ENCODE results near the gene FAM184B.

The FAM184B gene

DNA sequence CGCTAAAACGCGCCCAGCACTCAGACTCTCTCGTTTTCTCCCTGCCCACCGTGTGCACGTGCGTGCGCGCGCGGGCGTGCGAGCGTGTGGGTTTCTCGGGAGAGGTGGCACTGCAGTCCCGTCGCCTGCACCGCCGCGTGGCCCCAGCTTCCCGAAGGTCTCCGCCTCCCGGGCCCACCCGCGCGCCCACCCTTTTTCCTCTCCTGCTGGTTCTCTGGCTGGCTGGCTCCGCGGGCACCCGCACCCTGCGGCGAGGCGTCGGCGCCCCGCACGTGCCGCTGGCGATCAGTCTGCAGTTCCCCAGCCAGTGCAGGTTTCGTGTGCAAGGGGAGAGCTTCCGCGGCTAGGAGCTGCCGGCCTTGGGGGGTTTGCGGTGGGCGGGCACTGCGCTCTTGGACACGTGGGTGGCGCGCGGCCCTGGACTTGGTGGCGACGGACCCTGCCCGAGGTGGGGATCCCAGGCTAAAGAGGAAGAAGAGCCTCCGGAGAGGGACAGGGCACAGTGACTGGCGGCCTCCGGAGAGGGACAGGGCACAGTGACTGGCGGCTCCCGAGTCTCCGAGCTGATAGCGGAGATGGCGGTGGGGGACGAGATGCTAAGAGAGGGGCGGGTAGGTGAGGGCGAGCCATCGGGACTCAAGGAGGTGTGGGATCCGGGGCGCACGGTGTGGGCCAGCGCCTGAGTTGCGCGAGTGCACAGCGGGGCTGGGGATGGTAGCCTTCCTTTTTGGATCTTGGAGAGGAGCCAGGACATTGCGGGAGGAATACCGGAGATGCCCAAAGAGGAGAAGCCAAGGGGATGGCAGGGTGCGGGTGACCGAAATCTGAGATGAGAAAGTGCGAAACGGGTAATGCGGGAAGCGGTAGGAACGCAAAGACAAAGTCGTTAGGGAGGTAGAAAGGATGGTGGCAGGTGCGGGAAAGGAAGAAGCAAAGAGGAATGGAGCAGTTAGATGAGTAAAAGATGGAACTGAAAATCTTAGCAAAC is at the start of gene FAM184B:
Gene FAM184B, minus strand, starts transcription at position 322 of the 988 bp plus-strand sequence. CDS start 322 bp downstream, outside the sequence.
- DNase-seq, result peak; percentile 35 to 62

DNA sequence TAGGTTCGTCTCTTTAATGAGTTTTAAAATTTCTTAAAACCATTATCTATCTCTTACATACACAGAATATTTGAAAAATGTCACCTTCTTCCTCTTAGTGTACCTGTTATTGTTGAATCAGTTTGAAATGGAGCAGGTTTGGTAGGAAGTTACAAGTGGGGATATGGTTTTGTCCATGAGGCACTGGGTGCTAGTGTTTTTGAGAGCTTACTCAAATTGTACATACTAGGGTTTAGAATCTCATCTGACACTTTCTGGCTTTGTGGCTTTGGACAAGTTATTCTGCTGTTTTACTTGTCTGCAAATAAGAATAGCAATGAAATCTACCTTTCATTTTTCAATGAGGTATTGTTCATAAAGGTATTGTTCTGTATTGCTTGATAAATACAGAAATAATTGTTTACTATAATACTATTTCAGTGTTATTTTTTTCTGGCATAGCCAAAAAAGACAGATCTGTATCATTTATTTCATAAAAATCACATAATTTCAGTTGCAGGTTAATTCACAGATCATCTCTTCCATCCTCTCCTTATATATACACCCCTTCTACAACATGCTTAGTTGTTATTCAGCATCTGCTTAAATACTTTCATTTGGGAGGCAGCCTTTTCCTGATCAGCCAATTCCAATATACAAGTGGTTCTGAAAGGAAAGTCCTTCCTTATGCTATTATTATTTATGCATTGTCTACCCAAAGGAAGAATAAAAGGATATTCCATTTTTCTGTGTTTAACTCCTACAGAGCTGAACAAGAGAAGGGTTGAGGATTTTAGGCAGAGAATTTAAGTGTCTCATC is 42.6 kb upstream of the FAM184B start:
- no peak for DNase-seq

DNA sequence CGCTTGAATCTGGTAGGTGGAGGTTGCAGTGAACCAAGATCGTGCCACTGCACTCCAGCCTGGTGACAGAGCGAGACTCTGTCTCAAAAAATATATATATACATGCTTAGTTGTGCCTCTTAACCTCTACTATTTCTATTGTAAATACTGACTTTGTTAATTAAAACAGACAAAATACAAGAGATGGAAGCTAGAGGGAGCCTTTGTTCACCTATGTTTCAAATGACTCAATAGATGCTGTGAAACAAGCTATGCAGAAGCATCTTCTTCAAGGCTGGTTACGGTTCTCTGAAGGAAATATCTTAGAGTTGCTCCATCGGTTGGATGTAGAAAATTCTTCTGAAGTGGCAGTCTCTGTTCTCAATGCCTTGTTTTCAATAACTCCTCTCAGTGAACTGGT is 35.6 kb upstream of the FAM184B start:
- peak; percentile 1 to 36 for DNase-seq

DNA sequence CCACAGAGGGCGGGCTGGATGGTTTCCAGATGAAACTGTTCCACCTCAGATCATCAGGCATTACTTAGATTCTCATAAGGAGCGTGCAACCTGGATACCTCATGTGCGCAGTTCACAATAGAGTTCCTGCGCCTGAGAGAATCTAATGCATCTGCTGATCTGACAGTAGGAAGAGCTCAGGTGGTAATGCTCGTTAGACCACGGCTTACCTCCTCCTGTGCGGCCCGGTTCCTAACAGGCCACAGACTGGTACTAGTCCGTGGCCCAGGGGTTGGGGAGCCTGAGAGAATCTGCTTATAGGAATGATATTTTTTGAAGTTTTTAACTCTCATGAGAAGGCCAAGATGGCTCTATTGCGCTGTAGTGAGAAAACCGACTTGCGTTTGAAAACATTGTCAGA is 34.7 kb upstream of the FAM184B start:
- DNase-seq, result no peak

DNA sequence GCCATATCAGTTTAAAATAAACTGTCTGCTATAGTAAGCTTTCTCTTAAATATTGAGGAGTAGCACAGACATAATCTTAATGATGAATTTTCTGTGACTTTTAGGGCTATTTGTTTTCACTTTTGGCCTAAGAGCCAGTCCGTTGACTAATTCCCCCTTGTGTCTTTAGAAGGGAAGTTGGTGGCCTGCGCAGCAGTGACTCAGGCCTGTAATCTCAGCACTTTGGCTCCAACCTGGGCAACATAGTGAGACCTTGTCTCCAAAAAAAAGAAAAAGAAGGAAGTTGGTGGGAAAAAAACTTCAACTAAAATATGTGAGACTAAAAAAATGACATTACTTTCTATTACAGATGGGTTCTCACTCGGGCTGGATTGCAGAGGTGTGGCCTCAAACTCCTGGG is 32.7 kb upstream of the FAM184B start:
- no peak for DNase-seq

DNA sequence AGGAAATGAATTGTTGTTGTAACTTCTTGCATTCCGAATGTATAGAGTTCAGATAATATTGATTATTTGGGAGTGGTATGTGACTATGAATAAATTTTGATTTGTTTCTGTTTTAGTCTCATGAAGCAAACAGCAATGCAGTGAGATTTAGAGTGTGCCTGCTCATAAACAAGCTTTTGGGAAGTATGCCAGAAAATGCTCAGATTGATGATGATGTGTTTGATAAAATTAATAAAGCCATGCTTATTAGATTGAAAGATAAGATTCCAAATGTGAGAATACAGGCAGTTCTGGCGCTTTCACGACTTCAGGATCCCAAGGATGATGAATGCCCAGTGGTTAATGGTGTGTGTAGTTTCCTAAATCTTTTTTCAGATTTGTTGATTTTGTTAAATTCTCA is 31.4 kb upstream of the FAM184B start:
- no peak for DNase-seq

DNA sequence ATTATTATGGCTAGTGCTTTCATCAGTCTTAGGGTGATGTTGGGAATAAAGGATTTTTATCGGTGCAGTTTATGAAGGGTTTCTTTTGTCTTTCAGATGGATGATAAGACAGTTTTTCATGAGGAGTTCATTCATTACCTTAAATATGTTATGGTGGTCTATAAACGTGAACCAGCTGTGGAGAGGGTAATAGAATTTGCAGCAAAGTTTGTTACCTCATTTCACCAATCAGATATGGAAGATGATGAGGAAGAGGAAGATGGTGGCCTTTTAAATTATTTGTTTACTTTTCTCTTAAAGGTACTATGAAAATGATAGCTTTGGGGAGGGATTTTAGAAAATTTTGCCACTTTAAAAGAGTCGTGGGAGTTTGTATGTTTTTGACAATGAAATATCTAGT is 30.7 kb upstream of the FAM184B start:
- no peak for DNase-seq

DNA sequence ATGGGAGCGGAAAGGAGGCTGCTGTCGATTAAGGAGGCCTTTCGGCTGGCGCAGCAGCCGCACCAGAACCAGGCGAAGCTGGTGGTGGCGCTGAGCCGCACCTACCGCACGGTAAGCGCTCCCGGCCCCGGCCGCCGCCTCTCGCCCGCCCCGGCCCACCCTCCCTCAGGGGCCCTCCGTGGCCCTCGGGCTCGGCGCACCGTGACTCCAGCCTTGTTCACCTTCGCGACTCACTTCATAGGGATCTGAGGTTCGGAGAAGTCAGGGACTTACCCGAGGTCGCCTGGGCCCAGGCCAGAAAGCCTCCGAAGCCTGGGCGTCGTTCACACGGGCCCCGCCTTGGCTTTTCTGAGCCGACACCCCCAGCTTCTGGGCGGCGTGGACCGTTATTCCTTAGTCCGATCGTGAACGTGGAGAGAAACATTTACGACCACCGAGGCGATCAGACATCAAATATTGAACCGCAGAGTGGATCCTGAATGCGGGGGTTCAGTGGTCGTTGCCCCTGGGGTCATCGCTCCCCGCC is 29.7 kb upstream of the FAM184B start:
- peak in 1 of 2 experiments; percentile 49 for DNase-seq

DNA sequence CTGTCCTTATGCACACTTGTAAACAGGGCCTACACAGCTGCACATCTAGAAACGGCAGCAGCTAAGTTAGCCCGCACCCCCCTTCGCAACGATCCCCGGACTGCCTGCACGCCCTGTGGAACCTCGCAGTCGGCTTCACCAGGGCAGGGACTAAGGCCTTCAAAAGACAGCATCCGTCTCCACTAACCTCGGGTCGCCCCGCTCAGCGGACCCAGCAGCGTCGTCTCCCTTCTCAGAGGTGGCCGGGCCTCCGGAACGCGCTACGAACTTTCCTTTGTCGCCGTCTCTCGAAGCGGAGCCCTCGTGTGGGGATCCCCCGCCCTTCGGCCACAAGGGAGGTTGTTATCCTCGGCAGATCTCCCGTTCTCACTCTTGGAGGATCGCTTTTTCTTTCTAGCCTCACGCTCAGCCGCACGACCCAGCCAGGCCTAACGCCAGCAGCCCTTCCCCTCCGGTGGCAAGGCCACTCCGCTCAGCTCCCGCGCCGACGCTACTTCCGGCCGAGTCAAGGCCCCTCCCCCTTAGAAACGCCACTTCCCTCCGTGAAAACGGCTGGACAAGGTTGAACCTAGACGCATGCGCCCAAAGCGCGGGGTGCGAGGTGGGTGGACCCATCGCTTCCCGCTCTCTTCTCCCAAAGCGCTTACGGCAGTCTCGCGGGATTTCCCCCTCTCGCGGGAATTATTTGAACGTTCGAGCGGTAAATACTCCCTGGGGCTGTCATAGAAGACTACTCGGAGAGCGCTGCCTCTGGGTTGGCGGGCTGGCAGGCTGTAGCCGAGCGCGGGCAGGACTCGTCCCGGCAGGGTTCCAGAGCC is 29.0 kb upstream of the FAM184B start, which contains the start of the genes DCAF16 and NCAPG:
Gene DCAF16, minus strand, starts transcription at position 498 of the 818 bp plus-strand sequence. CDS start 6,616 bp downstream, outside the sequence.
Gene NCAPG, plus strand, starts transcription at position 720 of the 818 bp plus-strand sequence. CDS start 99 bp downstream, outside the sequence.
- peak; percentile 100 for DNase-seq

DNA sequence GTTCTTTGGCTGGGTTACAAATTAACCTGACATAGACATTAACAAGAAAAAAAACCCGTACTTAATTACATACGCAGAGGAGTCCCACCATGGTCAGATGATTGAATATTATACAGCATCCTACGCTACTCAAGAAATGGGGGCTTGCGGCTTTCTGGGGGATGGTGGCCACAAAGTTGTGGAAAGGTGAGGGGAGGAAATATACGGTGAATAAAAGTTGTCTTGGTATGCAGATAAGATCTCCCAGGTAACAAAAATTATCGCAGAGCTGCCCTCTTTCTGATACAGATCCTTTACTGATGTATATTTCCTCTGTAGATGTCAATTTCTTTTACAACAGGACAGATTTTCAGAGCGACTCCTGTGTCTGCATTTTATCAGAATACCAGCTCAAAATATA is 28.2 kb upstream of the FAM184B start:
- DNase-seq, result no peak

DNA sequence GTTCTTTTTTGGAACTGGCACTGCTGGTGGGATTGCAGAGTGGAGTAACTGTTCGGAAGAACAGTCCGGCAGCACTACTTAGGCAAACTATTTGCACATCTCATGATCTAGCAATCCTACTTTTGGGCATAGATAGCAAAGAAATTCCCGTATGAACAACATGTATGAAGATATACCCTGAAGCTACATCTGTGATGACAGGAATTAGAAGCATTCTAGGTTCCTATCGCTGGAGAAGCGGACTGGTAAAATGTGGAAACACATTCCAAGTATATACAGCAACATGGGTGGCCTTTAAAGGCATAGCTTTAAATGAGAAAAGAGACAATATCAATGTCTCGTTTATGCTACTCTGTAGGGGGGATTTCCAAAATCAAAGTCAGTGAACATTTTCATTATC is 26.0 kb upstream of the FAM184B start:
- DNase-seq, result no peak

DNA sequence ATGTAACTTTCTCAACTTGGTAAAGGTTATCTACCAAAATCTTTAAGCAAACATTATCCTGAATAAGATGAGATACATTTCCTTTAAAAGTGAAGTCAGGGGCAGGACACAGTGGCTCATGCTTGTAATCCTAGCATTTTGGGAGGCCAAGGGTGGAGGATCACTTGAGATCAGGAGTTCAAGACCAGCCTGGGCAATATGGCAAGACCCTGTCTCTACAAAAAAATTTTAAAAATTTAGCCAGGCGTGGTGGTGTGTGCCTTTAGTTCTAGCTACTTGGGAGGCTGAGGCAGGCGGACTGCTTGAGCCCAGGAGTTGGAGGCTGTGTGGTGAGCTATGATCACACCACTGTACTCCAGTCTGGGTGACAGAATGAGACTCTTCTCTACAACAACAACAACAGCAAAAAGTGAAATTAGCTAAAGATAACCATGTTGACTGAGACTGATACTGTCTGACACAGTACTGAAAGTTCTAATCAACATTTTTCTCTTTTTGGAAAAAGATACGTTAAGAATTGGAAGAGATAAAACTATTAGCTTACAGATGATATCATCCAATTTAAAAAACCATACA is 24.2 kb upstream of the FAM184B start:
- no peak for DNase-seq

DNA sequence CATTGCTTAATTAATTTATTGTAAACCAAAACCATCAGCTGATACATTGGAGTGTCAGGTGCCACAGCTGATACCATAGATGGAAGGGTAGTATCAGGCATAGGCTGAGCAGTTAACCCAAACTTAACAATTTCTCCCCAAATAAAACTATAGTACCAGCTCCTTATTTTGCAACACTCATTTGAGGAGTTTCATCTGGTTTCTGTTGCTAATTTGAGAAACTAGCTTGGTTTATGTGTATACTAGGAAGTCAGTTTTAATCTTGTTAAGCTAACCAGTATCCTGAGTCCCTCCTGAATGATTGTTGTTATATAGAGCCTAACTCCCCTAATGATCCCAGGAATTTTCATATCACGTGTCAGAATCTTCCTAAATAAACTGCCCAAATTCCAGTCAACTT is 16.4 kb upstream of the FAM184B start:
- no peak for DNase-seq

DNA sequence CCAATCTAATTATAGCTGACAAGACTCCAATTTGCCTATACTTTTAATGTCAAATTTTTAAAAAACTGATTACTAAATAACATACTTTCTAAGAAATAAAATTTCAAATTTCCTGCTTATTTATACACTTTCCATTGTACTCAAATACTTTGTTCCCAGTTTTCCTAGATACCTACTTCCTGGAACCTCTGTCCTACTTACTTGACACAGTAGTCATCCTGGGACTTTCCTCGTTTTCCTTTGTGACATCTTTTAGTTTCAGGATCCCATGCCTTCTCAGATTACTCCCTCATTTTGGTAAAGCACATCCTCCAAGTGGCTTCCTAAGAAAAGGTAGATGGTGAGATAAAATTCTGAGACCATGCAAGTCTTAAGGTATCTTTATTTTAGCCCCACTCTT is 13.3 kb upstream of the FAM184B start:
- no peak for DNase-seq

DNA sequence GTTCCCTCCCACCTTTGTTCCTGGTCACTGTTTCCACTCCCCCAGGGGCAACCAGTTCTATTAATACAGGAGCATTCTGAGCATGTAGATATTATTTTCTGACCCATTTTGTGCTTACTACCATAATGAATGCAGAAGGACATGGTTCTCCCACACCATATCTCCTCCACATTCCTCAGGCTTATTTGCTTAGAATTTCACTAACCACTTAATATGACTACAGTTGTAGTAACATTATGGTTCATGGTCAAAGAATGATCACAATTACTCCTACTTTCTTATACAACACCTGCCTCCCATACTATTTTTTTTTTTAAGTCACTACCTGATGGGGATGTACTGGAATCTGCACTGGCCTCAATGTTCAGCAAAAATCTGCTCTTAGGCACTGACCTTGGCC is 7.5 kb upstream of the FAM184B start:
- DNase-seq, result no peak

DNA sequence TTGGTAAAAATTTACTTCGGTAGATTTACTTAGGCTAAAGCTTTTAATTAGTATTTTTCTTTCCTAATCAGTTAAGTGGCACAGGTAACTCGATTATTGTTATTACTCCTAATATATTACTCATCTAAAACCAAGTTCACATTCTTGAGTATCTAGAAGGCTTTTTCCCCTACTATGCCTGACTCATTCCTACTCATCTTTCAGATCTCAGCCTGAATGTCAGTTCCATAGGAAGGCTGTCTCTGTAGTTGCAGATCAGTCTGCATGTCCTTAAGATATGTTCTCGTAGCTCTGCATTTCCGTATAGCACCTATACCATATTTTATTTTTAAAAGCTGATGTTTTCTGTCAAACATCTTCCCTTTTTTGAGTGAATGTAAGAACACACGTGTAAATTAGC is 5.9 kb upstream of the FAM184B start:
- DNase-seq, result no peak

DNA sequence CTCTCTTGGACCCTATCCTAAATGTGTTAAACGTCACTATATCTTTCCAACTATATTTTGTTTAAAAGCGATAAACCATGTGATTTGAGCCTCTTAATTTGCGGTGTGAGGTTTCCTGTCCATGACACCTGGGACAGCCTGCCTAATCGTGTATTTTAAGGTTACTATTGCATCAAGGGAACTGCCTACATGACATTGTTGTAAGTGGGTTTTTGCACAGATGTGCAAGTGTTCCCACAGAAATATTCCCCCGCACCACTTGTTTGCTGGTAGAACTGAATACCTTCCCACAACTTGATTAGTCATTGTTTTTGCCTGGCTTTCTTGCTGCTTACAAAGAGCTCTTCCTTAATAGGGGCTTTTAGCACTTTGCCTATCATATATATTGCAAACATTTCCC is 5.1 kb upstream of the FAM184B start:
- DNase-seq, result no peak

DNA sequence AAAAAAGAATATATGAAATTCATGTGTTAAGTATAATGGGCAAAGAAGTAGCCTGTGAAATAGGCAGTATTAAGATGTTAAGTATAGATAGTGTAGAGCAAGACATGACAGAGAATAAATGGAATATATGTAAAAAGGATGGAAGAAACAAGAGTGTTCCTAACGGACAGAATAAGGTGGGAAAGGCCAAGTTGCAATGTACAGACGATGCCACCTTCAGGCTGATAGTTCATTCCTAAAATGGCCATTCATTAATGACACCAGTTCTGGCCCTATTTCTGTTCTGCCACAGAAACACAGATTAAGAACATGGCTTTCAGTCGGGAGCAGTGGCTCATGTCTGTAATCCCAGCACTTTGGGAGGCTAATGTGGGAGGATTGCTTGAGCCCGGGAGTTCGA is 4.4 kb upstream of the FAM184B start:
- DNase-seq, result peak in 1 of 2 experiments; percentile 22

DNA sequence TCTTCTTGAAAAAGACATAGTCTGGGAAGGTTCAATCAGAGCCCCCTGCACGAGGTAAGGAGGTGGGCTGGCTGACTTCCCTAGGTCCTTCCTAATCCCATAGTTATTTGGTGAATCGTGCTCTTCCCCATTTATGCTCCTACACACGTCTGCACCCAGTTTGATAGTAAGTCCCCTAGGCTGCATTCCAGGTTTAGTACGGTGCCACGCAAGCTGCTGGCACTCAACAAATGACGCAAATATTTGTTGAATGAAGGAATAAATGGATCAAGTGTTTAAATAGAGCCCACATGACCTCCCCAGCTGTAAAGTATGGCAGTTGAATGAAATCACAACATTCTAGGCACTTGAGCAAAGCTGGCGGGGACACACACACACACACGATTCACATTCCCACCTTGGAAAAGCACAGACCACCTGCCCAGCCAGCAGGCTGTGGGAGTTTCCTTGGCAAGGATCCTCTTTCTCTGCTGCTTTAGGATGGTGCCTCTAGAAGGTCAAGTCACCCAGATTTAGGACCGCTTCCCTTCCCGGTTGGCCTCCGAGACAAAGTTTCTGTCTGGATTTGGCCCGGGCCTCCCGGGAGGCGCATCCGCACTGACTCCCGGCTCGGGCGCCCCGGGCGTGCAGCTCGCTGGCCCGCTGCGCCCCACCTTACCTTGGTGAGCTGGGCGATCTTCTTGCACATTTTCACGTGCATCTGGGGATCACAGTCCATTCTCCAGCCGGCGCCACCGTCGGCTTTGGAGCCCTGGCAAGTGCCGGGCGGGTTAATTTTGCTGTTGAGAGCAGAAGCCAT is 721 bp downstream of the FAM184B start:
- peak; percentile 49 to 79 for DNase-seq

DNA sequence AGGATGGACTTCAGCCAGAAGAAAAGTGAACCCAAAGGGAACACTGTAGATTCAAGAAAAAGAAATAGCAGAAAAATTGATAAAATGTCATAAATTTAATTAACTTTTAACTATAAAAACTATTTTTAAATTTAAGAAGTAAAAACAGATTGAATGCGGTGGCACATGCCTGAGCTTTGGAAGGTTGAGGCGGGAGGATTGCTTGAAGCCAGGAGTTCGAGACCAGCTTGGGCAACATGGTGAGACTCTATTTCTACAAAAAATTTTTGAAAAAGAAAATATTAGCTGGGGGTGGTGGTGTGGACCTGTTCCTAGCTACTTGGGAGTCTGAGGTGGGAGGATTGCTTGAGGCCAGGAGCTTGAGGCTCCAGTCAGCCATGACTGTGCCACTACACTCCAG is 3.0 kb downstream of the FAM184B start:
- no peak for DNase-seq

DNA sequence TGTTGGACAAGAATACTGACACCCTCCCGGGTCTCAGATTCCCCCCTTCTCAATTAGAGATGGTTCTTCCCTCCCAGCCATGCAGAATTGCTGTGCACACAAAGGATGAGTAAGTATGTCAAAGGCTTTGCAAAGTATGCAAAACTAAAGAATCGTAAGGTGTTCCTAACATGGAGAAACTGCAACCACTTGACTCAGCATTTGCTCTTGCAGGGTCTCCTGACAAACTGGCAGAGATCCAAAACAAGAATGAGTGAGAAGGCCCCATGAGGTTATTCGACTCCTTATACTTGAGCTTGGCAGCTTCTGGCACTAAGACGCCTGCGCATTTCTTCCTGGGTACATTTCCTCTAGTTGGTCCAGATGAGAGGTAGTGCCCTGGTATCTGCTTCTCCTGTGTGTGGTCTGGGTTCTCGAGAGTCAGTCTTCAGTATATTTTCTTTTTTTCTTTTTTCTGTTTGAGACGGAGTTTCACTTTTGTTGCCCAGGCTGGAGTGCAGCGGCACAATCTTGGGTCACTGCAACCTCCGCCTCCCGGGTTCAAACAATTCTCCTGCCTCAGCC is 8.2 kb downstream of the FAM184B start:
- no peak for DNase-seq
